Neural progenitor cell (in vitro differentiated cells): Measurements from ENCODE around the gene N4BP2.

ENCODE experiments used
- CTCF ChIP-seq: fragments of 200-600 bp; sonication (generic); IDR thresholded peaks from 2 replicates; pipeline ENCODE4 v1.5.1; 2017; ENCODE audit warnings: antibody characterized with exemption, mild to moderate bottlenecking
- EZH2 ChIP-seq: fragments of 200-600 bp; sonication (generic); IDR thresholded peaks from 2 replicates; pipeline ENCODE4 v1.6.1; 2017; ENCODE audit warnings: antibody characterized with exemption, mild to moderate bottlenecking, moderate library complexity
- EZH2phosphoT487 ChIP-seq: fragments of 200-600 bp; sonication (generic); IDR thresholded peaks from 2 replicates; pipeline ENCODE4 v1.6.1; 2017; ENCODE audit warnings: antibody characterized with exemption

- TF ChIP-seq CTCF (no peak), EZH2phosphoT487 (no peak), EZH2 (no peak)
These were observed 126.3 kb downstream of the N4BP2 start for GRCh38 chr4:40182954-40183353.
